Activated effector memory CD4-positive, alpha-beta T cell treated with anti-CD3 and anti-CD28 coated beads, Interleukin-2, amount 50 U/mL, for 16 hours (primary cell): ENCODE measurements around the gene LSM3.

ENCODE experiments used
- DNase-seq: peaks from one replicate; pipeline ENCODE4 v3.0.0-alpha.2; 2020

LSM3 gene

DNA sequence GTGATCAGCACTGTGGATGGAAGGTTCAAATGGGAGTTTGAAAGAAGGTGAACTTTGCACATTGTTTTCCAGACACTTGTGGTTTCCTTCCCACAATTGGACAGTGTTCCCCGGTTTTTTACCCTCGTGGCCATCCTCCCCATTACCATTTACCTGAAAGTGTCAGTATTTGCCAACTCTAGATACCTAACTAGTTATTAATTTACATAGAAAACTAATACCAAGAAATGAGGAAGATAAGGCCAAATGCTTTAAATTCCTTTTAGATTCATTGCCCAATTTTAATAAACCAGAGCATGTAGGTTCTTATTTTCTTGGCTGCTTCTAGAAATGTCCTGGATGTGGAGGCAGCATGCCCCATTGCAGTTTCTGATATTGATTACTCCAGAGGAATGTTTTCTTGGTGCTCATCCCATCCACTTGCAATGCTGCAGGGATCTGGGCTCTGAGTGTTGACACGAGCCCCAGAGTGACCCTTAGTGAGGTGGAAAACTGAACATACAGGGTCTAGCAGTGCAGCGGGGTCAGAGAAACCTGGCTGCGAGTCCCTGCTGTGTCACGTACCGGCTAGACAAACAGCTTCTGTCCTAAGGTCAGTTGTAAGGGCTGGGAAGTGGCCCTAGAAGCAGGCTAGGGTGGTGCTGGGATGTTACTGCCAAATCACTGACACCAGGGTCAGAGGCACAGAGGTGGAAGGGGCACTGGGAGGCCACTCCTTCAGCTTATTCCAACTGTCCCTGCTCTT lies 23.5 kb downstream of the LSM3 start:
- no peak for DNase-seq

DNA sequence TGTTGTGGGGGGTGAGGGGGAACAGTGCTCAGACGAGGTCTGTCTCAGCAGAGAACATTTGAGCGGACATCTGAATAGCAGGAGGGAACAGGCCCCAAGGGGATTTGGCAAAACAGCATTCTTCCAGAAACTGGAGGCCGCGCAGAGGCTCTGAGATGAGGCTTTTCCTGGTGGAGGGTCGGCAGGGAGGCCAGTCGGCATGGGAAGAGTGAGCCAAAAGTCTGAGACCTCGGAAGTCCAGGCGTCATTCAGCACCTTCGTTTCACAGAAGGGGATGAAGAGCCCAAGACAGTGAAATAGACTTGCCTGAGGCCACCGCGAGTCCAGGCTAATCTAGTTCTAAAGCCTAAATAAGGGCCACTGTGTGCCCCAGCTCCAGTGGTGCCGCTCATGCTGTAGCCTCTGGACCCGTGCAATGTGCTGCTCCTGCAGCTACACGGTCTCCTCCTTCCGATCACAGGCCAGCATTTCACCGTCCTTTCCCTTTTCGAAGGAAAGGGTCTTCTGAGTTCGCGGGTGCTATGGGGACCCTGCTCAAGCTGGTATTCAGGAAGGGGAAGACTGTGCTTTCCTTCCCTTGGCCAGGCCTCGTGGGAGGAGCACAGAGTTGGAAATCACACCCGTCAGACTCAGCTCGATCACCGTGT lies 24.4 kb downstream of the LSM3 start:
- DNase-seq = no peak

GRCh38 chr3:14203521-14204079 lies 25.0 kb downstream of the LSM3 start:
- DNase-seq = peak; percentile 67

DNA sequence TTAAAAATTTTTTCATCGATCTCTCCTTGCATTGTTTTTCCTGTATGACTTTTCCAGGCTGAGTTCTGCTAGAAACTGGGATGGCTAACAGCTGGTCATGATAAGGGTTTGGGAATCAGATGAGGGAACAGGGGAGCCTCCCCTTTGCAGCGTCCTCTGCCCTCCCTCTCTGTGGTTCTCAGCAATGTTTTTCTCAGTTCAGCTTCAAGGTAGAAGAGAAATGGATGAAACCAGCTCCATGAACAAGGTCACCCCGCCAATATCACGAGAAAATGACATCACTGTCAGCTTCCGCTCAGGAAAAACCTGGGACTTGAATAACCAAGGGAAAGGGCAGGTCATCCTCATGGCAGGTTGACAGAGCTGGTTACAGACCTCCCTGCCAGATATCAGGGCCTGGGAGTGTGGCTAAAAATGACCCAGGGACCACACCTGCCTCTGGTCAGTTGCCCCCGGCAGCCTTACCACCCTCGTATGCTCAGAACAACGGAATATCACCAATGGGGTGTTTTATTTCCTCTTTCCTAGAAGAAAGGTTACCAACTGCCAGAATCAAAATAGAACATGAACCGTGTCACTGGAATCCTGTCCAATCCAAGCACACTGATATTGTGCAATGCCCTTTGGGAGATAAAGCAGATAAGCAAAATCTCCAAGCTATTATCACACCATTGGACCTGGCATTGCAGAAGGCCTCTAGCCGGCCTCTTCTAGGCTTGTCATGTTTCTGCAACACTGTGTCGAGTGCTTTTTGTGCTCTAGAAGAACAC lies 26.1 kb downstream of the LSM3 start:
- DNase-seq = no peak

- DNase-seq = no peak
Observed at GRCh38 chr3:14206548-14207177, 28.0 kb downstream of the LSM3 start.

DNA sequence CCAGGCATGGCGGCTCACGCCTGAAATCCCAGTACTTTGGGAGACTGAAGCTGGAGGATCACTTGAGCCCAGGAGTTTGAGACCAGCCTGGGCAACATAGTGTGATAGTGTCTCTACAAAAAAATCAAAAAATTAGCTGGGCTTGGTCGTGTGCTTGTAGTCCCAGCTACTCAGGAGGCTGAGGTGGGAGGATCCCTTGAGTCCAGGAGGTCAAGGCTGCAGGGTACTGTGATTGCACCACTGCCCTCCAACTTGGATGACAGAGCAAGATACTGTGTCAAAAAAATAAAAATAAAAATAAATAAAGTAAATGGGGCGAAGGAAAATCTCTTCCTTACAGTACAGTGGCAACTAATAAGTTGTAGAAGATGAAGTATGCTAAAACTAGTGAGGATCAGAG lies 29.6 kb downstream of the LSM3 start:
- DNase-seq = no peak

DNA sequence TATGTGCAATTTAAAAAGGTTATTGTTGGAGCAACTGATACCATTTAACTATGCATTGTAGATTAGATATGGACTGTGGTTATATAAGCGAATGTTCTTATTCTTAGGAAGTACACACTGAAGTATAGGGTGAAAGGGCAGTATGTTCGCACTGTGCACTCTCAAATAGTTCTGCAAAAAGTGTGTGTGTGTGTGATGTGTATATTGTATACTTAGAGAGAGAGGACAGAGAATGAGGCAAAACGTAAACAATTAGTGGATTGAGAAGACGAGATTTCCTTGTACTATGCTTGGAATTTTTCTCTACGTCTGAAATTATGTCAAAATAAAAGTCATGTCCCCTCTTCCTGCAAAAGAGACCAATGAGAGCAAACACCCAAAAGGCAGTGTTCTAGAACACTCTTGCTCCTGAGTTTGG lies 30.4 kb downstream of the LSM3 start:
- no peak for DNase-seq

DNA sequence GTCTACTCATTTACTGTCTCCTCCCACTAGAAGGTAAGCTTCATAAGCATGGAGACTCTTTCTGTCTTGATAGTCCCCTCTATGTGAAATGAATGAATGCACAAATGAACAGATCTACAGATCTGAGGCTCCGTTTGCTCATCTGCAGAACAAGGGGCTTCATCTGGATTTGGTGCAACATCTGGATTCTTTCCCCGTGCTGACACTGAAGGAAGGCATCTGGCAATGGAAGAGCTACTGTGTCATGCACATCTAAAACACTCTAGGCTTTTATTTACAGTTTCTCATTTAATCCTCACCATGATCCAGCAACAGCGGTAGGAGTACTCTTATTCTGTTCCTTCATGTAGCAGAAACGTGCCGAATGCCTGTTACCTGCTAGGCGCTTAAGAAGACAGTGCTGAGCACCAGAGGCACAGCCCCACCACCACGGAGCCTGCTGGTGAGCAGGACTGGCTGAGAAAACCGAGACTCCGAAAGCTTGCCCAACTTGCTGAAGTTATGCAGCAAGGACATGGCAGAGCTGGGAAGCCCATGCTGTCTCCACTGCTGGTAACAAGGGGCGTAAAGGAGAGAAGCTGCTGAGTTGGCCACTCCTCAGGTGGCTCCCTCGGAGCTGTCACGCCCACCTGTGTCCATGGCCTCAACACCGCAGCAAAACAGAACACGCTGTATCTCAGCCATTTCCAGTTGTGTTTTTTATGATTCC lies 31.1 kb downstream of the LSM3 start:
- DNase-seq = no peak

- DNase-seq = no peak
Observed at GRCh38 chr3:14210290-14210688, 31.7 kb downstream of the LSM3 start.

DNA sequence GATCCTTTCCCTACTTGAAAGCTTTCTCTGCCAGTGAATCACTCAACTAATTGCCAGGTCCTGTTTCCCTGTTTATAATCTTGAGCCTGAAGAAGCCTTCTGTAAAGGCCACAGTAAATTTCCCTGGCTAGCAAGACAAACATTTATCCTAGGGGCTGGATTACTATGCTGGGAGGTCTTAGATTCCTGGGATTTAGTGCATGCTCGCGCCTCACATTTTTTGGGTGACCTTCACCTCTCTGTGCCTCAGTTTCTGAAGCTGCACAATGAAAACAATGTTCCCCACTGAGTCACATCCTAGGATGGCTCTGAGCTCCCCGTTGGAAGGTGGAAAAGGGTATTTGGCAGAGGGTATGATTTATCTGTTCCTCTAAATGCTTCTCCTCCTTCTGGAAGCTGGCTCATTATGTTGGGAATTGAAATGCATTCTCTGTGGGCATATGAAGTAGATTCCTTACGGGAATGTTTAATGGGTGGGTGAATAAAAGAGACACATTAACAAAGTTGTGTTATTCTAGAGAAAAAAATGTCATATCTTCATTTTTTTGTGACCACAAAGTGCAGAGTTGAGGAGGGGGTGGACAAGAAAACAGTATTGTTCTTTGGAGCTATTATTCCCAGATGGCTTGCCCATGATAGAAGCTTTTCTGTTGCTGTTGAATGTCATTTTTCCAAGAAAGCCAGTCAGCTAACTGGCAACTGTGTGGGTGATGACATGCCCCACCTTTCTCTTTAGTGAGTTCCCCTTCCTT lies 32.4 kb downstream of the LSM3 start:
- no peak for DNase-seq

DNA sequence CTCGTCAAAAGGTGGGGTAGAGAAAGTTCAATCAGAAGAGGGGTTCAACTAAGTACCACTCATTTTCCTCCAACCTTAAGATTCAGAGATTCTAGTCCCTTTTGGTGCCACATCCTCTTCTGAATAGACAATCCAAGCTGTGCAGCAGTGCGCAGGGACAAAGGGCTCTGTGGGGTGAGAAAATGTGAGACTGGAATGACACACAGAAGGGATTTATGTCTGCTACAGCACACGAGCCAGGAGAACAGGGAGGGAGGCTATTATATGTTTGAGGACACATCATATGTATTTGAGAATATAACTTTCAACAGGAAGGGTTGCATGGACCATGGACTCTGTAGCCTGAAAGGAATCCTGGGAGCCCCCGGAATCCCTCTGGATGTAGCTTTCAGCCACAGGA lies 33.0 kb downstream of the LSM3 start:
- DNase-seq = no peak

- no peak for DNase-seq
Observed at GRCh38 chr3:14212032-14212431, 33.4 kb downstream of the LSM3 start.

GRCh38 chr3:14213066-14213774 lies 34.6 kb downstream of the LSM3 start:
- DNase-seq = no peak

DNA sequence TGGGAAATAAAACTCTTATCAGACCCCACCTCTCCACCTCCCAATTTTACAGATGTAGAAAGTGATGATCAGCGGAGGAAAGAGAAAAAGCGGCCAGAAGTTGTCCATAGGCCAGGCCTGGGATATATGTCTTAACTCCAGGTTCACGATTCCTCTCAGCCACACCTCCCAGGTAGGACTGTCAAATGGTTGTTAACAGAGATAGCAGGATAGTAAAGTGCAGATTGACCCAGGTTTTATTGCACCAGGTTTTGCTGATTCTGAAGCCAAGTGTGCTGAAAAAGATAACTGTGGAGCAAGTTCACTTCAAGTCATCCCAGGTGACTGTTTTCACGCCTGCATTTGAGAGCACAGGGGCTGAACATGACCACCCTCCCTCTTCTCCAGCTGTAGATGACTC lies 36.1 kb downstream of the LSM3 start:
- no peak for DNase-seq

GRCh38 chr3:14216257-14217048 lies 37.8 kb downstream of the LSM3 start:
- DNase-seq = peak; percentile 71

DNA sequence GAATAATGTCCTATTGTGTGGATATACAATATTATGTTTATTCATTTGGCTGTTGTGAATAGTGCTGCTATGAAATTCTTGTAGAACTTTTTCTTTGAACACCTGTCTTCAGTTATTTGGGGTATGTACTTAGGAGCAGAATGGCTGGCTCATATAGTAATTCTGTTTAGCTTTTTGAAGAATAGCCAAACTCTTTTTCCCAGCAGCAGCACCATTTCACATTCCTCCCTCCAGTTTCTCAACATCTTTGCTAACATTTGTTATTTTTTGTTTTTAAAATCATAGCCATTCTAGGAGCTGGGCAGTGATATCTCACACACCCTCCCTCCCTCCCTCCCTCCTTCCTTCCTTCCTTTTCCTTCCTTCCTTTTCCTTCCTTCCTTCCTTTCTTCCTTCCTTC lies 39.7 kb downstream of the LSM3 start:
- DNase-seq = no peak

- DNase-seq = no peak
Observed at GRCh38 chr3:14220933-14221332, 42.3 kb downstream of the LSM3 start.

GRCh38 chr3:14221902-14222301 lies 43.3 kb downstream of the LSM3 start:
- no peak for DNase-seq

- no peak for DNase-seq
Observed at GRCh38 chr3:14222457-14222856, 43.8 kb downstream of the LSM3 start.

GRCh38 chr3:14222900-14223594 lies 44.4 kb downstream of the LSM3 start:
- no peak for DNase-seq
